GM12874 (cell line): Measurements from ENCODE around the gene TRMT1L.

Experiments used
- TF ChIP-seq, protein P1 (sequence below): IDR thresholded peaks from 2 replicates; pipeline ENCODE4 v1.5.1; 2011; ENCODE audit warnings: low read depth, mild to moderate bottlenecking, control low read depth, low read length, moderate library complexity; ENCODE audit not compliant: insufficient read depth

Gene TRMT1L

DNA sequence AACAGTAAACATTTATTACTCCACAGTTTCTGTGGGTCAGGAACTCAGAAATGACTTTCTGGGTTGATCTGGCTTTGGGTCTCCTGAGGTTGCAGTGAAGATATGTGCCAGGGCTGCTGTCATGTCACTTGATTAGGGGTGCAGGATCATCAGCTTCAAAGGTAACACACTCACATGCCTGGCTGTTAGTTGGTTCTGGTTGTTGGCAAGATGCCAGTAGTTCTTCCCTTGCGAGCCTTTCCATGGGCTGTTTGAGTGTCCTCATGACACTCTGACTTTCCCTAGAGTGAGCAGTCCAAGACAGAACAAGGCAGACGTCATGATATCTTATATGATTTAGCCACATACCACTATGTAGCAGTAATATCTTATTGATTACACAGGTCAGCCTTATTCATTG, 2.0 kb upstream of the TRMT1L start:
- TF ChIP-seq, protein P1, sequence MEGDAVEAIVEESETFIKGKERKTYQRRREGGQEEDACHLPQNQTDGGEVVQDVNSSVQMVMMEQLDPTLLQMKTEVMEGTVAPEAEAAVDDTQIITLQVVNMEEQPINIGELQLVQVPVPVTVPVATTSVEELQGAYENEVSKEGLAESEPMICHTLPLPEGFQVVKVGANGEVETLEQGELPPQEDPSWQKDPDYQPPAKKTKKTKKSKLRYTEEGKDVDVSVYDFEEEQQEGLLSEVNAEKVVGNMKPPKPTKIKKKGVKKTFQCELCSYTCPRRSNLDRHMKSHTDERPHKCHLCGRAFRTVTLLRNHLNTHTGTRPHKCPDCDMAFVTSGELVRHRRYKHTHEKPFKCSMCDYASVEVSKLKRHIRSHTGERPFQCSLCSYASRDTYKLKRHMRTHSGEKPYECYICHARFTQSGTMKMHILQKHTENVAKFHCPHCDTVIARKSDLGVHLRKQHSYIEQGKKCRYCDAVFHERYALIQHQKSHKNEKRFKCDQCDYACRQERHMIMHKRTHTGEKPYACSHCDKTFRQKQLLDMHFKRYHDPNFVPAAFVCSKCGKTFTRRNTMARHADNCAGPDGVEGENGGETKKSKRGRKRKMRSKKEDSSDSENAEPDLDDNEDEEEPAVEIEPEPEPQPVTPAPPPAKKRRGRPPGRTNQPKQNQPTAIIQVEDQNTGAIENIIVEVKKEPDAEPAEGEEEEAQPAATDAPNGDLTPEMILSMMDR: no peak

GRCh38 chr1:185157599-185158412, 1.1 kb upstream of the TRMT1L start:
- TF ChIP-seq, protein P1: no peak

DNA sequence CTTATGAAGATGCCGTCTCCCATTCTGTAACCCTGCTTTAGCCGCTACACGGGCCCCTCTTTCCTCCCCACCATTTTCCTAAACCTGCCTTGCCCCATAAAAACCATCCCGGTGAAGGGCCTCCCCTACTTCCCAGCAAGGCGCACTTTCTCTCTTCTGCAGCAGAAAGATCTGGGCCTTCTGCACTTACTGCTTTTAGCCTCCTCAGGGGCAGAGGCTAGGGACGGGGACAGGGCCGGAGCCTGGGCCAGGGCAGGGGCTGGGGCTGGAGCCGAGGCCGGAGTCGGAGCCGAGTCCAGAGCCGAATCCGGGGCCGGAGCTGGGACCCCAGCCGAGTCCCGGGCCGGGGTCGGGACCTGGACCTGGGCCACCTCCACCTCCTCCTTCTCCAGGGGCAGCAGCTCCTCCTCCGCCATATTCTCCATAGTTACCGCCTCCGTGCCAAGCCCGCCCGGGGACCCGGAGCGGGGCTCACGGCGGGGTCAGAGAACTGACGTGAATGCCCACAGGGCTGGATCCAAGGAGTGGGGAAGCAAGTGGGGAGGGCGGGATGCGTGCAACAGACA, 382 bp downstream of the TRMT1L start:
- TF ChIP-seq, protein P1: no peak

DNA sequence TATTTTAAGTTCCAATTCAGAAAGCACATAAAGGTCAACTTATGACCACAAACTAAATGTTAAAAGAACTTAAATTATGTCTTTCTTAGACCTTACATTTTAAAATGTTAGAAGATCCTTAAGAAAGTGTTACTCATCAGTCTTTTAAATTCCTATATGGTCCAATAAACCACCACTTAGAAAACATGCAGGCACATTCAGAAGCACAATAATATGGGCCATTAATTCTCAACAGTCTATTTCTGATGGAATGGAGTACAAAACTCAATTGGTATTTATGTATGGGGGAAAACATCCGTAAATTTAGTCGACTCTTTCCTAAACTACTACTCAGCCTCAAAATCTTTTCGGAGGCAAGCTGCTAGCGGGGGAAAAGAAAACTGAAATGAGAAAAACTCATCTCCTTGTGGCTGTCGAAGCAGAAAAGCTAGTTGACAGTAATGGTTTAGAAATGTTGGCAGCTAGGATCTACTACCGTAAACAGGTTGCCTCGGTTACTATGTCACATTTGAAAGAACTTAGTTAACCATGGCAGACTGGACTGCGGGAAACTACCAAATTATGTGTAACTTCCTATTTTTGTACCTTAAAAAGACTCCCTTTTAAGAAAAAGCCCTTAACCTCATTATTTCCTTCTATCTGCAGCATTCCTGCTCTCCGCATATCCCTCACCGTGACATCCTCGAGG, 1.0 kb downstream of the TRMT1L start:
- TF ChIP-seq, protein P1: no peak

- TF ChIP-seq, protein P1: no peak
Observed at GRCh38 chr1:185154912-185155513, 1.7 kb downstream of the TRMT1L start.

GRCh38 chr1:185152187-185152767, 4.5 kb downstream of the TRMT1L start:
- TF ChIP-seq, protein P1: no peak

GRCh38 chr1:185151215-185151614, 5.5 kb downstream of the TRMT1L start:
- TF ChIP-seq, protein P1: no peak
